GM19351 (cell line): ENCODE data around the gene TCP1.
A peak's percentile ranks its signal among the peaks of the same experiment; 100 is the strongest.
"Not testable (repeated sequence)": the region's sequence is repeated elsewhere in the genome, so short reads cannot be mapped to it uniquely, and the experiment has no call there.

Experiments
- ATAC-seq: cut with Tn5 transposase; IDR thresholded peaks from one replicate; pipeline ENCODE4 v1.9.1; 2021; ENCODE audit warnings: mild to moderate bottlenecking, moderate library complexity; ENCODE audit not compliant: unreplicated experiment

The TCP1 gene

GRCh38 chr6:159778131-159778530, 11.3 kb downstream of the TCP1 start:
- no peak for ATAC-seq

- no peak for ATAC-seq
Measured at GRCh38 chr6:159777240-159777904, 12.0 kb downstream of the TCP1 start.

- no peak for ATAC-seq
Measured at GRCh38 chr6:159772196-159772595, 17.2 kb downstream of the TCP1 start.

- ATAC-seq, result no peak
Measured at GRCh38 chr6:159769470-159769869, 19.9 kb downstream of the TCP1 start.

- no peak for ATAC-seq
Measured at GRCh38 chr6:159766906-159767305, 22.5 kb downstream of the TCP1 start.

GRCh38 chr6:159762681-159763293, 26.6 kb downstream of the TCP1 start:
- ATAC-seq, result peak; percentile 11

- ATAC-seq, result peak; percentile 93
Measured at GRCh38 chr6:159761873-159762680, 27.3 kb downstream of the TCP1 start, which contains the start of gene ACAT2. Gene ACAT2, plus strand, starts transcription at chr6:159762045. Its CDS starts 43 bp downstream, at chr6:159762088.

- peak; percentile 0 for ATAC-seq
Measured at GRCh38 chr6:159761129-159761872, 28.1 kb downstream of the TCP1 start.

GRCh38 chr6:159760602-159761057, 28.8 kb downstream of the TCP1 start:
- no peak for ATAC-seq

- no peak for ATAC-seq
Measured at GRCh38 chr6:159759645-159760044, 29.8 kb downstream of the TCP1 start.

GRCh38 chr6:159758031-159759001, 31.1 kb downstream of the TCP1 start:
- no peak for ATAC-seq

- no peak for ATAC-seq
Measured at GRCh38 chr6:159756508-159756907, 32.9 kb downstream of the TCP1 start.

- no peak for ATAC-seq
Measured at GRCh38 chr6:159754959-159755914, 34.2 kb downstream of the TCP1 start.

- no peak for ATAC-seq
Measured at GRCh38 chr6:159754401-159754800, 35.0 kb downstream of the TCP1 start.

GRCh38 chr6:159753081-159753872, 36.1 kb downstream of the TCP1 start:
- no peak for ATAC-seq

- no peak for ATAC-seq
Measured at GRCh38 chr6:159751448-159751847, 38.0 kb downstream of the TCP1 start.

GRCh38 chr6:159748127-159748526, 41.3 kb downstream of the TCP1 start:
- not testable (repeated sequence) for ATAC-seq

- ATAC-seq, result no peak
Measured at GRCh38 chr6:159746759-159747158, 42.6 kb downstream of the TCP1 start.
